ENCODE measurements around the gene CTNNBL1.

The CTNNBL1 gene

GRCh38 chr20:37803438-37804307, 109.8 kb downstream of the CTNNBL1 start:
- H3K4me3 ChIP-seq (ENCODE audit: low read depth, low read length): no peak overlapping the region
- no peak for DNase-seq (ENCODE audit: low read depth)
- in situ Hi-C loops (cut with HindIII; ENCODE audit: low sequenced_read_pairs): no loop called here
- TF ChIP-seq, protein P1, sequence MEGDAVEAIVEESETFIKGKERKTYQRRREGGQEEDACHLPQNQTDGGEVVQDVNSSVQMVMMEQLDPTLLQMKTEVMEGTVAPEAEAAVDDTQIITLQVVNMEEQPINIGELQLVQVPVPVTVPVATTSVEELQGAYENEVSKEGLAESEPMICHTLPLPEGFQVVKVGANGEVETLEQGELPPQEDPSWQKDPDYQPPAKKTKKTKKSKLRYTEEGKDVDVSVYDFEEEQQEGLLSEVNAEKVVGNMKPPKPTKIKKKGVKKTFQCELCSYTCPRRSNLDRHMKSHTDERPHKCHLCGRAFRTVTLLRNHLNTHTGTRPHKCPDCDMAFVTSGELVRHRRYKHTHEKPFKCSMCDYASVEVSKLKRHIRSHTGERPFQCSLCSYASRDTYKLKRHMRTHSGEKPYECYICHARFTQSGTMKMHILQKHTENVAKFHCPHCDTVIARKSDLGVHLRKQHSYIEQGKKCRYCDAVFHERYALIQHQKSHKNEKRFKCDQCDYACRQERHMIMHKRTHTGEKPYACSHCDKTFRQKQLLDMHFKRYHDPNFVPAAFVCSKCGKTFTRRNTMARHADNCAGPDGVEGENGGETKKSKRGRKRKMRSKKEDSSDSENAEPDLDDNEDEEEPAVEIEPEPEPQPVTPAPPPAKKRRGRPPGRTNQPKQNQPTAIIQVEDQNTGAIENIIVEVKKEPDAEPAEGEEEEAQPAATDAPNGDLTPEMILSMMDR (IDR thresholded peaks at IDR 0.05; ENCODE audit: low read depth, low read length, missing control alignments): no peak

DNA sequence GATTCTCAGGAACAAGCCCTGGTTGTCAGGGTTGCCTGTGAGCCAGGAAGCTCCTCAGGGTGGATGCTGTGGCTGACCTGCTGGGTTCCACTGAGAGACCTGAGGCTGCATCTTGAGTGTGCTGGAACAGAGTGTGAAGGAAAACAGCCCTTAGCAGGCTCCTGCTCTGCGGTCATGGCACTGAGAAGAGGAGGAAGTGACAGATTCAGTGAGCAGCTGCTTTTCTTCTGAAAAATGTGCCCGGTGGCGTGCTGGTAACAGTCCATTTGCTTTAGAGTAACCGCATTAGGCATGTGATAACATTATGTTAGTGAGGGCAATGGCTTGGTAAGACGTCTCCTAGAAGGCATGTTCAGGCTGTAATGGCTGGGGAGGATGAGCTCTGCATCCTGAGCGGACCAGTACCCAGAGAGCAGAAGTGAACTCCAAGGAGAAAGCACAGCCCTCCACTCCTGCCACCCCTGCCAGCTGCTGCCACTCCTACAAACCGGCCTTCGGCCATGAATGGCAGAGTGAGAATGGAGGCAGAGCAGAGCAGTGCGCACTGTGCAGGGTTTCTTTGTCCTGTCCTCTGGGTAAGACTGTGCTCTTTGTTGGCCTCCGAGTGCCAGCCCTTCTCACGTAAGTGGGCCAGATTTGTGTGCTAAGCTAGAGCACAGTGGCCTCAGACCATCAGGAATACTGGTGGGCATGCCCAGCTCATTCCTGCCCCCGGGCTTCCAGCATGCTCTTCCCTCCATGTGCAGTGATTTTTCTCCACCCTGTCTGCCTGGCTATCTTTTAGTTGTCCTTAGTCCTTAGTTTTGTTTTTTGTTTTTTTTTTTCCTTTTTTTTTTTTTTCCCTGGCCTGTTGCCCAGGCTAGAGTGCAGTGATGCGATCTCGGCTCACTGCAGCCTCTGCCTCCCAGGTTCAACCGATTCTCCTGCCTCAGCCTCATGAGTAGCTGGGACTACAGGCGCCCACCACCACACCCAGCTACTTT, 111.0 kb downstream of the CTNNBL1 start:
- in situ Hi-C loops (cut with HindIII; ENCODE audit: low sequenced_read_pairs): no loop called here
- TF ChIP-seq, protein P1 (IDR thresholded peaks at IDR 0.05; ENCODE audit: low read depth, low read length, missing control alignments): no peak
- H3K4me3 ChIP-seq (ENCODE audit: low read depth, low read length): no peak overlapping the region
- no peak for DNase-seq (ENCODE audit: low read depth)

DNA sequence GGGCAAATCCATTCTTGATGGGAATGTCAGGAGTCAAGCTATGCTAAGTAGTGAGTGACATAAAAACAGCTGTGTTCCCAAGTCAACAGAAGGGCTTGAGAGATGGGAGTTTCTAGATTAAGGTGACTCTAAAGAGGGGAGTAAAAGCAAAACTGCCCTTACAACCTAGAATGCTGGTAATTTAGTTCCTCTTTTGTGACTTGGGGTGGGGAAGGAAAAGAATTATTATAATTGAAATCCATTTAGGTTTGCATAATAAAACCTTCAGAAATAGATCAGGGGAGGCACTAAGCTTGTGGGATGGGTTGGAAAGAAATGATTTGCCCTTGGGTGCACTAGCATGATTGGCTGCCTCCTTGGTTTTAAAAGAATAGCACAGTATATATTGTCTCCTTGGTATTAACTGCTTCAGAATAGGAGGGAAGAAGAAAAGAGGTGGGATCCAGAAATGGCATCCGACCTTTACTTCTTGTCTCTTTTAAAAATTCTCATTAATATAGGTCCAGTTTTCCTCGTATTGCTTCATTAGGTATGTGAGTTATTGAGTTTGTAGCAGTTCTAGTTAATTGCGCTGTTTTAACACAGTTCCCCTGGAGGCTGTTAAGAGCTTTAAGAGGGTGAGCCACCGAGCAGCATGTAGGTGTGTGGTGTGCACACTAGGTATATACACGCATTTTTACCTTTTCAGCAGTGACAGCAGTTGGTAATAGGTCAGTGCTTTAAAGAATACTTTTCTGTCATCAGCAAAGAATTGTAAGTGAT, 113.8 kb downstream of the CTNNBL1 start:
- no peak overlapping the region for H3K4me3 ChIP-seq (ENCODE audit: low read depth, low read length)
- no peak for DNase-seq (ENCODE audit: low read depth)
- TF ChIP-seq, protein P1 (IDR thresholded peaks at IDR 0.05; ENCODE audit: low read depth, low read length, missing control alignments): no peak
- in situ Hi-C loops (cut with HindIII; ENCODE audit: low sequenced_read_pairs): no loop called here

GRCh38 chr20:37808233-37809070, 114.6 kb downstream of the CTNNBL1 start:
- TF ChIP-seq, protein P1 (IDR thresholded peaks at IDR 0.05; ENCODE audit: low read depth, low read length, missing control alignments): no peak
- no peak for DNase-seq (ENCODE audit: low read depth)
- in situ Hi-C loops (cut with HindIII; ENCODE audit: low sequenced_read_pairs): no loop called here
- H3K4me3 ChIP-seq (ENCODE audit: low read depth, low read length): no peak overlapping the region

DNA sequence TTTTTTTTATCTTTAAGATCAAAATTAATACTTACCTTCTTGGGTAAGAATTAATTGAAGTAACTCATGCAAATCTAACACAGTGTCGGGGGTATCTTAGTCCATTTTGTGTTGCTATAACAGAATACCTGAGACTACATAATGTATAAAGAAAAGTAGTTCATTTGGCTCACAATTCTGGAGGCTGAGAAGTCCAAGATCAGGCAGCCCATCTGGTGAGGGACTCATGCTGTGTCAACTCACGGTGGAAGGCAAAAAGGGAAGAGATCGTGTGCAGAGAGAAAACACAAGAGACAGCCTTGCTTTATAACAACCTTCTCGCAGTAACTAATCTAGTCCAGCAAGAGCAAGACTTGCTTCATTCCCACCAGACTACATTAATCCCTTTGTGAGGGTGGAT, 116.2 kb downstream of the CTNNBL1 start:
- no peak overlapping the region for H3K4me3 ChIP-seq (ENCODE audit: low read depth, low read length)
- in situ Hi-C loops (cut with HindIII; ENCODE audit: low sequenced_read_pairs): no loop called here
- TF ChIP-seq, protein P1 (IDR thresholded peaks at IDR 0.05; ENCODE audit: low read depth, low read length, missing control alignments): no peak
- no peak for DNase-seq (ENCODE audit: low read depth)
